SW 1271 (cell line): ENCODE data around the gene PHACTR1.

Experiments
- DNase-seq, 2 experiments: peaks; one replicate each; lab custom pipeline; 2025; lab: John Stamatoyannopoulos, UW

Gene PHACTR1

GRCh38 chr6:12803486-12803885 lies 86.9 kb downstream of the PHACTR1 start:
- DNase-seq: no peak

GRCh38 chr6:12804952-12805645 lies 88.5 kb downstream of the PHACTR1 start:
- DNase-seq: no peak

GRCh38 chr6:12806136-12806535 lies 89.6 kb downstream of the PHACTR1 start:
- DNase-seq: no peak

GRCh38 chr6:12806796-12807195 lies 90.2 kb downstream of the PHACTR1 start:
- no peak for DNase-seq

GRCh38 chr6:12811519-12811918 lies 95.0 kb downstream of the PHACTR1 start:
- no peak for DNase-seq

GRCh38 chr6:12813321-12813720 lies 96.8 kb downstream of the PHACTR1 start:
- no peak for DNase-seq

GRCh38 chr6:12814015-12814414 lies 97.4 kb downstream of the PHACTR1 start:
- DNase-seq: no peak

- no peak for DNase-seq
Measured at GRCh38 chr6:12815089-12815488, 98.5 kb downstream of the PHACTR1 start.

GRCh38 chr6:12815884-12816600 lies 99.5 kb downstream of the PHACTR1 start:
- DNase-seq: no peak

- no peak for DNase-seq
Measured at GRCh38 chr6:12818324-12818723, 101.8 kb downstream of the PHACTR1 start.

- DNase-seq: no peak
Measured at GRCh38 chr6:12823847-12824246, 107.3 kb downstream of the PHACTR1 start.

GRCh38 chr6:12826584-12826983 lies 110.0 kb downstream of the PHACTR1 start:
- DNase-seq: no peak

GRCh38 chr6:12827921-12828320 lies 111.4 kb downstream of the PHACTR1 start:
- no peak for DNase-seq

- DNase-seq: no peak
Measured at GRCh38 chr6:12832226-12832735, 115.7 kb downstream of the PHACTR1 start.

- DNase-seq: no peak
Measured at GRCh38 chr6:12836009-12836408, 119.4 kb downstream of the PHACTR1 start.

- DNase-seq: no peak
Measured at GRCh38 chr6:12841619-12842018, 125.1 kb downstream of the PHACTR1 start.

- DNase-seq: no peak
Measured at GRCh38 chr6:12842114-12842513, 125.5 kb downstream of the PHACTR1 start.

GRCh38 chr6:12842658-12843057 lies 126.1 kb downstream of the PHACTR1 start:
- DNase-seq: no peak

- peak in 1 of 2 experiments; percentile 51 for DNase-seq
Measured at GRCh38 chr6:12844284-12845223, 128.0 kb downstream of the PHACTR1 start.

GRCh38 chr6:12845224-12846004 lies 128.8 kb downstream of the PHACTR1 start:
- DNase-seq: no peak
